GM10847 (cell line): Measurements from ENCODE around the gene PTGER1.

Experiments used
- POLR2A ChIP-seq: IDR thresholded peaks from 2 replicates; pipeline ENCODE4 v1.6.1; 2011; ENCODE audit not compliant: insufficient read length; ENCODE audit errors: extremely low read depth

Gene PTGER1

GRCh38 chr19:14510311-14511228, 35.4 kb upstream of the PTGER1 start:
- TF ChIP-seq POLR2A, result no peak

- no peak for TF ChIP-seq POLR2A
These were observed 32.8 kb upstream of the PTGER1 start for GRCh38 chr19:14507704-14508542.

- no peak for TF ChIP-seq POLR2A
These were observed 30.5 kb upstream of the PTGER1 start for GRCh38 chr19:14505488-14506239.

- TF ChIP-seq POLR2A, result no peak
These were observed 28.1 kb upstream of the PTGER1 start for GRCh38 chr19:14503285-14503684.

- TF ChIP-seq POLR2A, result no peak
These were observed 27.4 kb upstream of the PTGER1 start for GRCh38 chr19:14502334-14503092.

GRCh38 chr19:14497228-14497921, 22.2 kb upstream of the PTGER1 start:
- no peak for TF ChIP-seq POLR2A

GRCh38 chr19:14496834-14497227, 21.7 kb upstream of the PTGER1 start:
- no peak for TF ChIP-seq POLR2A

- TF ChIP-seq POLR2A, result no peak
These were observed 21.1 kb upstream of the PTGER1 start, which contains the start of gene GIPC1 for GRCh38 chr19:14496029-14496833. TSS of gene GIPC1 (minus strand) at chr19:14496127. CDS start at chr19:14482976, 13,151 bp downstream.

- no peak for TF ChIP-seq POLR2A
These were observed 20.5 kb upstream of the PTGER1 start for GRCh38 chr19:14495672-14496028.

GRCh38 chr19:14494910-14495671, 19.9 kb upstream of the PTGER1 start:
- TF ChIP-seq POLR2A, result no peak

- no peak for TF ChIP-seq POLR2A
These were observed 19.3 kb upstream of the PTGER1 start for GRCh38 chr19:14494411-14494810.

- no peak for TF ChIP-seq POLR2A
These were observed 17.7 kb upstream of the PTGER1 start for GRCh38 chr19:14492756-14493337.
